Loucy (cell line): ENCODE measurements around the gene HUS1.
A peak's percentile ranks its signal among the peaks of the same experiment; 100 is the strongest.

Source experiments
- H2AFZ ChIP-seq: fragments of 200-600 bp; sonication (generic); 2 replicates; pipeline ENCODE4 v1.6.0; 2016; ENCODE audit warnings: antibody characterized with exemption, mild to moderate bottlenecking, low read length, moderate library complexity
- H3F3A ChIP-seq: fragments of 200-600 bp; 2 replicates; pipeline ENCODE4 v1.6.0; 2016; ENCODE audit warnings: antibody characterized with exemption, low read depth, mild to moderate bottlenecking
- H3K27me3 ChIP-seq: fragments of 200-600 bp; sonication (generic); 2 replicates; pipeline ENCODE4 v1.6.1; 2014; ENCODE audit warnings: low read length, mild to moderate bottlenecking; ENCODE audit not compliant: insufficient read depth, poor library complexity, severe bottlenecking
- H3K36me3 ChIP-seq: fragments of 200-600 bp; sonication (generic); 2 replicates; pipeline ENCODE4 v1.6.1; 2016; ENCODE audit warnings: low read length; ENCODE audit not compliant: insufficient read depth
- H3K4me1 ChIP-seq: fragments of 200-600 bp; sonication (generic); 2 replicates; pipeline ENCODE4 v1.5.1; 2014; ENCODE audit warnings: low read length, mild to moderate bottlenecking; ENCODE audit not compliant: insufficient read depth, poor library complexity, severe bottlenecking
- H3K4me2 ChIP-seq: fragments of 200-600 bp; sonication (generic); 2 replicates; pipeline ENCODE4 v1.6.0; 2014; ENCODE audit warnings: antibody characterized with exemption, low read length, low read depth, mild to moderate bottlenecking; ENCODE audit not compliant: poor library complexity, severe bottlenecking
- H3K4me3 ChIP-seq: fragments of 200-600 bp; sonication (generic); 2 replicates; pipeline ENCODE4 v1.5.1; 2014; ENCODE audit warnings: low read length, mild to moderate bottlenecking, mixed read lengths; ENCODE audit not compliant: poor library complexity, severe bottlenecking
- H3K79me2 ChIP-seq: fragments of 200-600 bp; sonication (generic); 2 replicates; pipeline ENCODE4 v1.6.1; 2014; ENCODE audit warnings: low read length; ENCODE audit not compliant: insufficient read depth
- H3K9ac ChIP-seq: fragments of 200-600 bp; sonication (generic); 2 replicates; pipeline ENCODE4 v1.6.0; 2014; ENCODE audit warnings: mild to moderate bottlenecking, low read depth, low read length, moderate library complexity; ENCODE audit not compliant: poor library complexity, severe bottlenecking
- H3K9me2 ChIP-seq: fragments of 200-600 bp; sonication (generic); replicated peaks from 2 replicates; pipeline ENCODE4 v1.6.1; 2016; ENCODE audit warnings: low read depth, low read length, mixed read lengths
- H3K9me3 ChIP-seq: fragments of 200-600 bp; sonication (generic); 2 replicates; pipeline ENCODE4 v1.6.1; 2014; ENCODE audit warnings: mild to moderate bottlenecking, antibody characterized with exemption, low read length, low read depth; ENCODE audit not compliant: insufficient read depth
- H4K20me1 ChIP-seq: fragments of 200-600 bp; sonication (generic); 2 replicates; pipeline ENCODE4 v1.6.0; 2014; ENCODE audit warnings: antibody characterized with exemption, low read length, mild to moderate bottlenecking; ENCODE audit not compliant: insufficient read depth, poor library complexity, severe bottlenecking
- CTCF ChIP-seq: fragments of 200-600 bp; sonication (generic); conservative IDR thresholded peaks from 2 replicates; pipeline ENCODE4 v1.5.1; 2014; ENCODE audit warnings: mild to moderate bottlenecking, antibody characterized with exemption, low read length
- EZH2phosphoT487 ChIP-seq: fragments of 200-600 bp; IDR thresholded peaks from 2 replicates; pipeline ENCODE4 v1.6.1; 2018; ENCODE audit warnings: antibody characterized with exemption, mild to moderate bottlenecking, moderate library complexity, borderline replicate concordance

HUS1 gene

GRCh38 chr7:47979832-47980181, 392 bp upstream of the HUS1 start:
- H3K36me3 ChIP-seq: no peaks in the 10 kb centered on the region; the same call in 1 of the 2 replicates
- 0 out of 2 replicates have a peak, but pooled peaks cover 6% of the 10 kb centered on the region for H3K79me2 ChIP-seq
- H3K4me3 ChIP-seq: peak overlapping the region; percentile 99
- H3K27me3 ChIP-seq: peaks cover 12% of the 10 kb centered on the region
- H3K4me1 ChIP-seq: peaks cover 11% of the 10 kb centered on the region
- no peaks in the 10 kb centered on the region for H3K9me2 ChIP-seq
- no peak overlapping the region for H3K9ac ChIP-seq
- peaks cover 9% of the 10 kb centered on the region for H3F3A ChIP-seq
- H3K4me2 ChIP-seq: peak overlapping the region; percentile 100
- no peaks in the 10 kb centered on the region for H4K20me1 ChIP-seq
- peak overlapping the region; percentile 98 for H2AFZ ChIP-seq
- H3K9me3 ChIP-seq: no peaks in the 10 kb centered on the region
- TF ChIP-seq CTCF: no peak
- TF ChIP-seq EZH2phosphoT487: no peak

- Histone ChIP-seq H4K20me1 (no peaks in the 10 kb centered on the region), H3F3A (peaks cover 9% of the 10 kb centered on the region), H3K9ac (peak overlapping the region; percentile 96), H3K9me3 (no peaks in the 10 kb centered on the region), H2AFZ (peak overlapping the region; percentile 98), H3K27me3 (peaks cover 12% of the 10 kb centered on the region), H3K9me2 (no peaks in the 10 kb centered on the region), H3K36me3 (no peaks in the 10 kb centered on the region; the same call in 1 of the 2 replicates), H3K4me1 (peaks cover 11% of the 10 kb centered on the region), H3K4me3 (peak overlapping the region; percentile 99), H3K4me2 (peak overlapping the region; percentile 100), H3K79me2 (0 out of 2 replicates have a peak, but pooled peaks cover 6% of the 10 kb centered on the region)
- TF ChIP-seq EZH2phosphoT487 (no peak), CTCF (no peak)
Measured at GRCh38 chr7:47978790-47979144, 648 bp downstream of the HUS1 start.

GRCh38 chr7:47973739-47974138, 5.7 kb downstream of the HUS1 start:
- no peaks in the 10 kb centered on the region for H4K20me1 ChIP-seq
- no peak for TF ChIP-seq EZH2phosphoT487
- no peaks in the 10 kb centered on the region for H3K9me3 ChIP-seq
- H3K4me1 ChIP-seq: peaks cover 9% of the 10 kb centered on the region
- H3K27me3 ChIP-seq: no peaks in the 10 kb centered on the region
- no peaks in the 10 kb centered on the region; the same call in 1 of the 2 replicates for H3K36me3 ChIP-seq
- no peak overlapping the region for H3K9ac ChIP-seq
- no peak overlapping the region for H3K4me2 ChIP-seq
- H3K4me3 ChIP-seq: no peak overlapping the region
- no peaks in the 10 kb centered on the region for H3K9me2 ChIP-seq
- no peaks in the 10 kb centered on the region for H3F3A ChIP-seq
- no peak overlapping the region for H2AFZ ChIP-seq
- 0 out of 2 replicates have a peak, but pooled peaks cover 6% of the 10 kb centered on the region for H3K79me2 ChIP-seq

- no peak for TF ChIP-seq CTCF
- TF ChIP-seq EZH2phosphoT487: no peak
- H4K20me1 ChIP-seq: no peaks in the 10 kb centered on the region
- H3K9ac ChIP-seq: no peak overlapping the region
- H3K36me3 ChIP-seq: peaks cover 7% of the 10 kb centered on the region; the same call in 1 of the 2 replicates
- H3K9me2 ChIP-seq: no peaks in the 10 kb centered on the region
- no peaks in the 10 kb centered on the region for H3K27me3 ChIP-seq
- no peaks in the 10 kb centered on the region for H3K4me1 ChIP-seq
- H3K4me2 ChIP-seq: no peak overlapping the region
- H3F3A ChIP-seq: no peaks in the 10 kb centered on the region
- H2AFZ ChIP-seq: no peak overlapping the region
- H3K79me2 ChIP-seq: no peaks in the 10 kb centered on the region
- no peak overlapping the region for H3K4me3 ChIP-seq
- no peaks in the 10 kb centered on the region for H3K9me3 ChIP-seq
Measured at GRCh38 chr7:47970761-47971160, 8.7 kb downstream of the HUS1 start.
